Spleen (tissue), 11 donors: Measurements from ENCODE around the gene CCNJL. TPM values are rescaled to one million over a fixed set of nuclear protein-coding genes. Genes with fewer than 3 reads are reported as not detected.

ENCODE experiments used
- DNase-seq: peaks from one replicate; pipeline ENCODE4 v3.0.0-alpha.2; 2020
- H3K27ac ChIP-seq, 8 donors: fragments of 200-600 bp; sonication (generic) in 7 of 8; 1 replicate in 4 of 8; 2 replicates in 4 of 8; pipeline versions ENCODE4 v1.5.0 to v1.8.0; 2016 to 2021; ENCODE audit warnings: inconsistent platforms in 4 of 8, mild to moderate bottlenecking in 4 of 8, moderate library complexity in 1 of 8
- H3K27me3 ChIP-seq, 7 donors: fragments of 200-600 bp; sonication (generic) in 6 of 7; replicated peaks in 1 of 7; 1 replicate in 4 of 7; 2 replicates in 3 of 7; pipeline versions ENCODE4 v1.5.0 to v1.8.0; 2016 to 2021; ENCODE audit warnings: inconsistent platforms in 3 of 7, mild to moderate bottlenecking in 1 of 7
- H3K36me3 ChIP-seq, 6 donors: fragments of 200-600 bp; sonication (generic) in 5 of 6; 1 replicate in 4 of 6; 2 replicates in 2 of 6; pipeline versions ENCODE4 v1.5.0 to v1.8.0; 2016 to 2021; ENCODE audit warnings: inconsistent platforms in 2 of 6
- H3K4me1 ChIP-seq, 6 donors: fragments of 200-600 bp; sonication (generic) in 5 of 6; 1 replicate in 3 of 6; 2 replicates in 3 of 6; pipeline versions ENCODE4 v1.5.0 to v1.8.0; 2016 to 2021; ENCODE audit warnings: inconsistent platforms in 3 of 6
- H3K4me3 ChIP-seq, 8 donors: fragments of 200-600 bp; sonication (generic) in 7 of 8; 1 replicate in 4 of 8; 2 replicates in 4 of 8; pipeline versions ENCODE4 v1.5.0 to v1.8.0; 2016 to 2021; ENCODE audit warnings: inconsistent platforms in 4 of 8, mild to moderate bottlenecking in 4 of 8, moderate library complexity in 2 of 8
- H3K9me3 ChIP-seq, 8 donors: fragments of 200-600 bp; sonication (generic) in 7 of 8; 1 replicate in 4 of 8; 2 replicates in 4 of 8; pipeline versions ENCODE4 v1.5.0 to v1.8.0; 2016 to 2021; ENCODE audit warnings: inconsistent platforms in 4 of 8
- CTCF ChIP-seq, 11 experiments: fragments of 200-600 bp in 7 of 11; fragments of 450-650 bp in 4 of 11; sonication (generic) in 4 of 11; IDR thresholded peaks in 8 of 11; conservative IDR thresholded peaks in 3 of 11; 1 replicate in 7 of 11; 2 replicates in 4 of 11; pipeline versions ENCODE4 v1.4.0 to v1.8.0; 2016 to 2021; ENCODE audit warnings: antibody characterized with exemption in 11 of 11, inconsistent platforms in 4 of 11, mild to moderate bottlenecking in 1 of 11
- POLR2A ChIP-seq, 3 donors: fragments of 450-650 bp; IDR thresholded peaks; one replicate each; pipeline ENCODE4 v1.5.1; 2017; ENCODE audit warnings: antibody characterized with exemption in 3 of 3, mild to moderate bottlenecking in 1 of 3
- POLR2AphosphoS5 ChIP-seq, 3 donors: sonication (generic); formaldehyde crosslinking; IDR thresholded peaks; one replicate each; pipeline ENCODE4 v1.5.1; 2017; ENCODE audit warnings: antibody characterized with exemption in 3 of 3
- WGBS, 5 donors: extraction: QIAGEN DNeasy Blood & Tissue Kit in 3 of 5; methylation state at CpG; one replicate each; pipeline versions ENCODE4 v1.1.5 to v1.1.7; 2013 to 2018; 5-methylcytosine and 5-hydroxymethylcytosine counted together
- intact Hi-C: fragments of 100-400 bp; cut with DNase I; formaldehyde crosslinking; loops from one replicate; pipeline ENCODE4 v1.15.0; 2023; ENCODE audit warnings: low total_unique reads
- polyA plus RNA-seq, 3 donors: library from polyadenylated mRNA; stranded (reverse); fragments of 200-250 nt; gene quantifications; one replicate each; pipeline ENCODE4 v1.2.1, GENCODE V29; 2013
- total RNA-seq, 7 donors: library from RNA; depleted of rRNA in 3 of 7; stranded (reverse); fragments of >200 nt in 3 of 7; fragmentation: NEBNext Ultra II Directional in 4 of 7; extraction: Animal tissue kit (Norgen Biotek cat#: 25700) in 4 of 7; gene quantifications; one replicate each; pipeline versions ENCODE4 v1.1.0 to v1.2.1, GENCODE V29; 2016 to 2021
- donor health status: healthy with polysubstance abuse.
- donor health status: DM: no; HTN: no; CAD: no; lungs with moderate emphysema.
- donor health status: DM: no; HTN: no; CAD: no.
- donor health status: Bipolar disorder and iron deficiency.
- donor health status: healthy.
- donor health status: DM: no; HTN: no; CAD: no.
- donor health status: DM: yes; HTN: yes; CAD: no.

Gene CCNJL
- total and polyA plus RNA-seq, 10 donors, result 1.3 to 24.9 (median 12.9) TPM

- Histone ChIP-seq H3K9me3 (no peaks in the 10 kb centered on the region), H3K4me3 (no peak overlapping the region), H3K4me1 (peaks cover 0 to 51% (median 23%) of the 10 kb centered on the region in 6 donors), H3K36me3 (no peaks in the 10 kb centered on the region), H3K27me3 (peaks cover 0 to 36% (median 13%) of the 10 kb centered on the region in 7 donors), H3K27ac (peak overlapping the region in 4 of 8 donors; percentile 11 to 76 (median 44))
- no peak for DNase-seq
- intact Hi-C loops, result no loop called here
- TF ChIP-seq POLR2A (IDR thresholded peaks at IDR 0.05) (no peak), POLR2AphosphoS5 (IDR thresholded peaks at IDR 0.05) (no peak), CTCF (IDR thresholded peaks at IDR 0.05 in 8 of 11, conservative IDR thresholded peaks at IDR 0.05 in 3 of 11) (no peak)
- WGBS, 5 donors, result 6 to 24% (median 11%) methylated on average over 1 of the region's 1 CpG
These were observed 3.6 kb upstream of the CCNJL start for GRCh38 chr5:160315968-160316367.

GRCh38 chr5:160312960-160313727 lies 780 bp upstream of the CCNJL start:
- 24 to 30% (median 26%) methylated on average over 8 of the region's 8 CpGs for WGBS, 5 donors
- DNase-seq, result no peak
- H3K27me3 ChIP-seq, result peaks cover 0 to 51% (median 16%) of the 10 kb centered on the region in 7 donors
- H3K4me1 ChIP-seq, result peaks cover 0 to 72% (median 28%) of the 10 kb centered on the region in 6 donors
- H3K9me3 ChIP-seq, result no peaks in the 10 kb centered on the region
- H3K36me3 ChIP-seq, result peaks cover 0 to 4% (median 0%) of the 10 kb centered on the region in 6 donors
- intact Hi-C loops, result no loop called here
- peak overlapping the region; percentile 51 to 80 (median 65) for H3K4me3 ChIP-seq
- H3K27ac ChIP-seq, result peak overlapping the region in 7 of 8 donors; percentile 80 to 96 (median 85)
- TF ChIP-seq CTCF (IDR thresholded peaks at IDR 0.05 in 8 of 11, conservative IDR thresholded peaks at IDR 0.05 in 3 of 11), result no peak
- no peak for TF ChIP-seq POLR2A (IDR thresholded peaks at IDR 0.05)
- TF ChIP-seq POLR2AphosphoS5 (IDR thresholded peaks at IDR 0.05), result no peak

DNA sequence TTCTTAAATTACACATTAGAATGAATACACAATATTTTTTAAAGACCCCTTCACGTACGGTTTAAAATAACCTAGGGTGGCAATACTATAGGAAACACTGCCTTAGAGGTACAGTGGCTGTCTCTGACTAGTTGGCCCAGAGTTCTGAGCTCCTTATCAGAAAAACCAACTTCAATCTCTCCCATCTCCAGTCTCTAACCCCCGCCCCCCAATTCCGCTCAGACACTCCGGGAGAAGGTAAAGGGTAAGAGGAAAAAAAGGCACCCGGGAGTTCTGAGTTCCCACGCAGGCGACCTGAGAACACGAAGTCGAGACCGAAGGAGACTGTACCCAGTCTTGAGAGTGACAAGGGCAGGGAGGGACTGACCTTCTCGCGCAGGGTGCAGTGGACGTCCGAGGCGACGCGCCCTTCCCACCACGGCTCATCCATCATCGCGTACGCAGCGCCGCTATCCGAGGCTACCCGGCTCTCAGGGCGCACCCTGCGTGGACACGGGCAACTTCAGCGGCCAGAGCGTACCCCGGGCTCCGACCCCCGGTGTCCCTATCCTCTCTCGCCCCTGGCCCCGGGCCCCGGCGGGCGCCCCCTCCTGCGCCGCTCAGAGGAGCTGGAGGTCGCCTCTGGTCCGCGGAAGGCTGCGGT lies 752 bp downstream of the CCNJL start:
- intact Hi-C loops, result no loop called here
- 3 to 6% (median 5%) methylated on average over 17 to 45 of the region's 45 CpGs for WGBS, 5 donors
- peak overlapping the region; percentile 51 to 80 (median 65) for H3K4me3 ChIP-seq
- no peaks in the 10 kb centered on the region for H3K9me3 ChIP-seq
- H3K4me1 ChIP-seq, result peaks cover 0 to 61% (median 27%) of the 10 kb centered on the region in 6 donors
- no peak for TF ChIP-seq CTCF (IDR thresholded peaks at IDR 0.05 in 8 of 11, conservative IDR thresholded peaks at IDR 0.05 in 3 of 11)
- peak in 1 of 3 donors; percentile 42 for TF ChIP-seq POLR2AphosphoS5 (IDR thresholded peaks at IDR 0.05)
- H3K27me3 ChIP-seq, result peaks cover 0 to 51% (median 16%) of the 10 kb centered on the region in 7 donors
- DNase-seq, result peak; percentile 89
- peaks cover 0 to 19% (median 0%) of the 10 kb centered on the region in 6 donors for H3K36me3 ChIP-seq
- peak overlapping the region; percentile 70 to 96 (median 85) for H3K27ac ChIP-seq
